HG02852 (cell line): ENCODE results near the gene CLTB.

Source experiments
- ATAC-seq: cut with Tn5 transposase; IDR thresholded peaks from one replicate; pipeline ENCODE4 v1.9.1; 2021; ENCODE audit warnings: mild to moderate bottlenecking, moderate library complexity; ENCODE audit not compliant: unreplicated experiment

The CLTB gene

DNA sequence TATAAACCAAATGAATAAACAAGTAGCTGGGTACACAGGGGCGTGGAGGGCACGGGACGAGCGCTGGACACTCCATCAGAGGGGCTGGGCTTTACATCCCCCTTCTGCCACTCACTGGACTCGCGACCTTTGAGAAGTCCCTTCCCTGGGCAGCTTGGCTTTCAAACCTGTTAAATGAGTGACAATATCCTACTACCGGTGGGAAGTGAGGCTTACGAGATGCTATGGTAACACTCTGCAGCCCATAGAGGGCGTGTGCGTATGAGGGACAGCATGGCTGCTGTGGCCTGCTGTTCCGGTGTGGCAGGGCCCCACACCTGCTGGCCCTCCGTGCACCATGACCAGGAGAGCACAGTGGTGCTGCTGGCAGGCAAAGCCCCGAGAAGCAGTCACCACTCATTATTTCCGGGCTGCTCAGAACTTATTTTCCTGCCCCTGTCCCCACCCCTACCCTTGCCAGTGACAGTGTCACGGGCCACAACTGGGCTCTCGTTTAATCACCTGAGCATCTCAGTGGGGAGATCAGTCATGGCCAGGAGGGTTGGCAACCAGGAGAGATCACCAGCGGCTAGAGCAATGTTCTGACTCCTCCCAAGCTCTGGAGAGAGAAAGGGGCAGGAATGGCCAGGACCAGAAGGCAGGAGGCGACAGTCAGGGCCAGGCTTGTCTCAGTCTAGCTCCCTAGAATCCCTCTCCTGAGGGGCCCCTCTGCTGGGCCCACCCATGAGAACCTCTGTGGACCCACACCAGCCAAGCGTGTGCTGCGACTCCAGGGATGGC is 10.5 kb downstream of the CLTB start:
- ATAC-seq = no peak

DNA sequence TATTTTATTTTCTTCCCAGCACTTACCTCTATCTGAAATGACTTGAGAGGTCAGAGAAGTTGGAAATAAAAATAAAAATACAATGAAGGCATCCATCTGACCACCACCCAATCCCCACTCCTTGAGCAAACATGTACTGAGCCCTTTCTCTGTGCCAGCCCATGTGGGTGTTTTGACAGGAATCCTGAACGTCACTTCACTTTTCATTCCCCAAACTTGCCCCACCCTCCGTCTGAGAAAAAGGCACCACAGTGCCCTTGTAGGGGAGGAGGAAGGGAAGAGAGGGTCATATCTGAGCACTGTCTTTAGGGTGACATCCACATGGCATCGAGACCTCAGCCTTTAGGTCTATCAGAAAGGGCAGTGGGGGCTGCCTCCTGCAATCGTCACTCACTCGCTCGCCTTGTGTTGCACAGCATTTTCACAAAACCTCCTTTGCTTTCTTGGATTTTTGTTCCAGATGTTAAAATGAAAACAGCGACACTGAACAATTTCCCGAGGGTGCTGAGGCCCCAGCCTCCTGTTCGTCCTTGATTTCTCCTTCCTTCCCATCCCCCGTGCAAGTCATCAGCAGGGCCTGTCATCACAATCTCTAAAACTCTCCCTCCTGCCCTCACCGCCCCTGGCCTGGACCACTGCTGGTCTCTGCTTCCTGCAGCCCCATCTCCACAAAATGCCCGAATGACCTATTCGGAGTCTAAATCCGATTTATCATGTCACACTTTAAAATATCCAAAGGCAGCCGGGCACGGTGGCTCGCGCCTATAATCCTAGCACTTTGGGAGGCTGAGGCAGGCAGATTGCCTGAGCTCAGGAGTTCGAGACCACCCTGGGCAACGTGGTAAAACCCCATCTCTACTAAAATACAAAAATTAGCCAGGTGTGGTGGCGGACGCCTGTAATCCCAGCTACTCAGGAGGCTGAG is 14.8 kb downstream of the CLTB start:
- ATAC-seq = no peak

- ATAC-seq = no peak
Observed at GRCh38 chr5:176400382-176401156, 15.8 kb downstream of the CLTB start.

- no peak for ATAC-seq
Observed at GRCh38 chr5:176397736-176398420, 18.5 kb downstream of the CLTB start.

GRCh38 chr5:176396330-176396729 is 20.0 kb downstream of the CLTB start:
- ATAC-seq = no peak

- no peak for ATAC-seq
Observed at GRCh38 chr5:176394881-176395675, 21.3 kb downstream of the CLTB start.

GRCh38 chr5:176394096-176394495 is 22.2 kb downstream of the CLTB start:
- ATAC-seq = no peak

GRCh38 chr5:176392526-176392925 is 23.8 kb downstream of the CLTB start:
- no peak for ATAC-seq

GRCh38 chr5:176391999-176392398 is 24.3 kb downstream of the CLTB start:
- ATAC-seq = no peak

- ATAC-seq = no peak
Observed at GRCh38 chr5:176391479-176391878, 24.9 kb downstream of the CLTB start.

GRCh38 chr5:176389135-176390123 is 26.9 kb downstream of the CLTB start:
- ATAC-seq = peak; percentile 30

DNA sequence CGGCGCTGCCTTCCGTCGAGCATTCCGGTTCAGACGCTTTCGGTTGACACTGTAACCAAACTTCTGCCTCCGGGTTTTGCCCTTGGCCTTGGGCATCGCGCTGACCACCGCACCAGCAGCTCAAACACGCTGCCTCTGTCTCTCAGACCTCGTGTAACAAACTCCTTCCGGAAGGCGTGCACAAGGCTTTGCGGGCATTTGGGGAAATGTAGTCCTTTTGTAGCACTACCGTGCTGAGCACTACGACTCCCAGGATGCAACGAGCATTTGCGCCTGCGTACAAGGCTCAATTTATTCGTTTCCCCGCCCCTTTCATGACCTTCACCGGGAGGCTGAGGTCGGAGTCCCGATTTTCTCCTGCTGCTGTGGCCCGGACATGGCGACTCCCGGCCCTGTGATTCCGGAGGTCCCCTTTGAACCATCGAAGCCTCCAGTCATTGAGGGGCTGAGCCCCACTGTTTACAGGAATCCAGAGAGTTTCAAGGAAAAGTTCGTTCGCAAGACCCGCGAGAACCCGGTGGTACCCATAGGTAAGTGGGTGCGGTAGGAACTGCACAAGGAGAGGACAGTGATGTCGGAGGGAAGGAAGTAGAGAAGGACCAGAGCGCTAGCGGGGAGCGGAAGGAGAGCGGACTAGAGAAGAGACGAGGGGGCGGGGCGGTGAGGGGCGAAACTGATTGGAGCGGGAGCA is 27.8 kb downstream of the CLTB start, which contains the start of the genes HIGD2A and NOP16:
Gene HIGD2A (plus strand): TSS at position 308 of the 691 bp plus-strand sequence. CDS start 69 bp downstream, at position 377.
Gene NOP16 (minus strand): TSS at position 155 of the 691 bp plus-strand sequence. CDS start 59 bp downstream, at position 96.
- peak; percentile 90 for ATAC-seq

DNA sequence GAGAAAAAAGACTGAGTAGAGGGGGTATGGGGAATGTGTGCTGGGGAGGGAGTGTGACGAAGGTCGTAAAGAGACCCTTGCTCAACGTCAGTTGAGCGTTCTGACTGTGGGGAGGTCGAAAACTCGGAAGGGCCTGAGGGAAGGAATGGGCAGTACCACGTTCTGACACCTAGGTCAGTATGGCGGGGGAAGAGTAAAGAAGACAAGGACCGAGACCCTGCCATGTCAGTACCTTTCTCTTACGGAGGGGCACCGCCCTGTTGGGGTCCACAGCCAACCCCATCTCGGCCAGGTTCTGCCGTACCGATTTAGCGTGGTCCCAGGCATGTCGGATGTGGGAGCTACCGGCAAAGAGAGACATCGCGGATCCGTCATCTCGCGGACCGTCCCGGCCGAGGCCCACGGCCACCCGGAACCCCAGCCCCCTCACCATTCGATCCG is 28.3 kb downstream of the CLTB start:
- no peak for ATAC-seq

DNA sequence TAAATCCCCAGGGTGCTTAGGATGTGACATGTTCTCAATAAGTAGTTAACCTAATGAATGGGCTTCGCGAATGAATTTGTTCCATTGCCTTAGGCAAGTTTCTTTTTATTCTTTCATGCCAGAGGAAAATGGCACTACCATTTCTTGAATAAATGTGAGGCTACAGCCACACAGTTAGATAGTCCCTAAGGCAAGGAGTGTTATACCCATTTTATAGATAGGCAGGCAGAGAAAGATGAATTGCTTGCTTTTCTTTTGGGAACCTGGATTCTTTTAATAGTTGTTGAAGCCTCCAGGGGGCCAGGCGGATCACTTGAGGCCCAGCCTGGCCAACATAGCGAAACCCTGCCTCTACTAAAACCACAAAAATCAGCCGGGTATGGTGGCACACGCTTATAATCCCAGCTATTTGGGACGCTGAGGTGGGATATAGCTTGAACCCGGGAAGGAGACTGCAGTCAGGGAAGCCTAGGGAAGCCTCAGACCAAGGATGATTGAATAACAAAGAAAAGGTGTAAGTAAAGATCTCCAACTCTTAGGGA is 28.9 kb downstream of the CLTB start:
- ATAC-seq = no peak

GRCh38 chr5:176386491-176386890 is 29.8 kb downstream of the CLTB start:
- ATAC-seq = no peak

DNA sequence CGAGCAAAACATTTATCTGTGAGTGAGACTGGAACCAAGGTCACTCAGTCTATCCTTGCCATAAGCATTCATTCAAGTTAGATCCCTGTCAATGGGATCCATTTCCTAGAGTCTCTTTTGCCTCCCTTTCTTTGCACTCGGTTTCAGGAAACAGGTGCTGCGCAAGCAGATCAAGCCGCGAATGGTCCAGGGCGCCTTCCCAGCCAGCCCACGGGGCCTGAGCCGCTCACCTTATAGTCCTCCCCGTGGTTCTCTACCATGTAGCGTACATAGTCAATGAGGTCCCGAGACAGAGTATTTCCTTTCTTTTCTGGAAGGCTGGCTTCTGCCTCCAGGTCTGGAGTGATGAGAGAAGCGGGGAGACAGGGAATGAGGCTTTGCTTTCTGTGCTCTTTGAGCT is 31.3 kb downstream of the CLTB start:
- ATAC-seq = no peak

DNA sequence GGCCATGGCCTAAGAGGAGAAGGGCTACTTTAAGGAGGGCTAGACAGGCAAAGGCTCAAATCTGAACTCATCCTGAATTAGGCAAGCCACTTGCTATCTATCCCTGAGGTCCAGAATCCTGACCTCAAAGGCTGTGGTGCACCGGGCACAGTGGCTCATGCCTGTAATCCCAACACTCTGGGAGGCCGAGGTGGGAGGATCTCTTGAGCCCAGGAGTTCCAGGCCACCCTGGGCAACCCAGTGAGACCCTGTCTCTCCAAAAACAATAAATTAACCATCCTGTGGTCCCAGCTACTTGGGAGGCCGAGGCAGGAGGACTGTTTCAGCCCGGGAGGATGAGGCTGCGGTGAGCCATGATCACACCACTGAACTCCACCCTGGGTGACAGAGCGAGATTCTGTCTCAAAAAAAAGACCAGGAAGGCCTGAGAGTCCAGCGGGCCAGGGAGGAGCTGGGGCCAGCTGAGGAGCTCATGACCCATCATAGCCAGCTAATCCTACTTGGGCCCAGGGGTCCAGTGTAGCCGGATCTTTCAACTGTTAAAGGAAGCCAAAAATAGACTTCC is 31.9 kb downstream of the CLTB start:
- no peak for ATAC-seq
